ENCODE data around the gene THOC7.

Gene THOC7

GRCh38 chr3:63878394-63879060 lies 14.9 kb upstream of the THOC7 start:
- DNase-seq (ENCODE audit: low read depth): no peak

GRCh38 chr3:63877737-63878393 lies 14.3 kb upstream of the THOC7 start:
- no peak for DNase-seq (ENCODE audit: low read depth)

DNA sequence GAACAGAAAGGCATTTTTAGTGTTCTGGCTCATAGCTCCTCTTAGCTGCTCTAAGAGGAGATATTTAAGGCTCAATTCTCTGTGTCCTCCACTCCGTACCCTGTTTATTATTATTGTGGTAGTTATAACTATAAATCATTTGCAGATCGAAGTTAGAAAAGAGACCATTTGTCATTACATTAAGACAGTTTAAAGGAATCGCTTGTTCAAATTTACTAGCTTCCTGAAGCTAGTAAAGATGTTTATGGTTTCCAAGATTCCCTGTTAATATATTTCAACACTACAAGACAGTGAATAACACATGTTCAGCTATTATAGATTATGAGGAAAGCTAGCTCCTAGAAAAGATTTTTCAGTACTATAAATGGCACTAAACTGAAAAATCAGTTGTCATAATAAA lies 12.7 kb upstream of the THOC7 start:
- DNase-seq (ENCODE audit: low read depth): no peak

- DNase-seq (ENCODE audit: low read depth): no peak
These were observed 11.9 kb upstream of the THOC7 start for GRCh38 chr3:63875510-63875909.

DNA sequence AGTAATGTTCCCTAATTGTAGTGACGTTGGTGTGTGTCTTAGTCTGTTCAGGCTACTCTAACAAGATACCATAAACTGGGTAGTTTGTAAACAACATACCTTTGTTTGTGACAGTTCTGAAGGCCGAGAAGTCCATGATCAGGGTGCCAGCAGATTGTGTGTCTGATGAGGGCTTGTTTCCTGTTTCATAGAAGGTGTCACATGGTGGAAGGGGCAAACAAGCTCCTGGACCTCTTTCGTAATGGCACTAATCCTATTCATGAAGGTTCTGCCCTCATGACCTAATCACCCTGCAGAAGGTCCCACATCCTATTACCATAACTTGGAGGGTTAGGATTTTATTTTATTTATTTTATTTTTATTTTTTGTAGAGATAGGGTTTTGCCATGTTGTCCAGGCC lies 11.2 kb upstream of the THOC7 start:
- DNase-seq (ENCODE audit: low read depth): no peak

- no peak for DNase-seq (ENCODE audit: low read depth)
These were observed 8.7 kb upstream of the THOC7 start for GRCh38 chr3:63872135-63872924.

DNA sequence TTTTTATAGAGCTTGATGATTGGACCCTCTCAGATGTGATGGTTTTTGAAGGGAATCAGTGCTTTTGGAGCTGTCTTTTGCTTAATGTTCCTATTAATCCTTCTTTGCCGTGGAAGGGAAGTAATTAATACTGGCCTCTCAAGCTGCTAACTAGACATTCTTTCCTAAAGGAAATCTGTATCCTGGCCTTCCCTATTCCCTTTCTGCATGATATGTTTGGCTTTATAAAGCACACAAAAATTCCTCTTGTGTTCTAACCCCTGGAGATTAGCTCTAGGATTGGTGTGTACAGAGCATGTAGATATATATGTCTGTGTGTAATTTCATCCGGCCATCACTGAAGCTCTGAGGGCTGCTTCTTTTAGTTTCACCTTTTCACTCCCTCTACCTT lies 7.0 kb upstream of the THOC7 start:
- no peak for DNase-seq (ENCODE audit: low read depth)

GRCh38 chr3:63869940-63870614 lies 6.5 kb upstream of the THOC7 start:
- DNase-seq (ENCODE audit: low read depth): no peak

GRCh38 chr3:63867225-63867624 lies 3.6 kb upstream of the THOC7 start:
- DNase-seq (ENCODE audit: low read depth): no peak

GRCh38 chr3:63864965-63865327 lies 1.3 kb upstream of the THOC7 start:
- DNase-seq (ENCODE audit: low read depth): no peak

- DNase-seq (ENCODE audit: low read depth): peak; percentile 26
These were observed 681 bp upstream of the THOC7 start for GRCh38 chr3:63864008-63864964.

DNA sequence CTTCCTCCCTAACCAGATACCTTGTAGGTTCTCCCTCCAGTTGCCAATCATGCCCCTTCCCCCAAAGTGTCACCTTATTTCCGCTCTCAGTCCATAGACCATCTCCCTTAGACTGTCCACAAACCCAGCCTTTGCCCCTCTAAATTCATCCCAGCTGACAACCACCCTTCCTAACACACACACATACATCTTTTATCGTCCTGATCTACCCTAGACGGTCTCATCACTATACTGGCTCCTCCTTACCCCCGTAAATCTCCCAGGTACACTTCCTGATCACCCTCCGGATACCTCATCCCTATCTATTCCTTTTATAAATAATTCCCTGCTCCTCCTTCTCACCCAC lies 828 bp downstream of the THOC7 start:
- DNase-seq (ENCODE audit: low read depth): no peak

- DNase-seq (ENCODE audit: low read depth): no peak
These were observed 2.3 kb downstream of the THOC7 start for GRCh38 chr3:63861306-63861705.

DNA sequence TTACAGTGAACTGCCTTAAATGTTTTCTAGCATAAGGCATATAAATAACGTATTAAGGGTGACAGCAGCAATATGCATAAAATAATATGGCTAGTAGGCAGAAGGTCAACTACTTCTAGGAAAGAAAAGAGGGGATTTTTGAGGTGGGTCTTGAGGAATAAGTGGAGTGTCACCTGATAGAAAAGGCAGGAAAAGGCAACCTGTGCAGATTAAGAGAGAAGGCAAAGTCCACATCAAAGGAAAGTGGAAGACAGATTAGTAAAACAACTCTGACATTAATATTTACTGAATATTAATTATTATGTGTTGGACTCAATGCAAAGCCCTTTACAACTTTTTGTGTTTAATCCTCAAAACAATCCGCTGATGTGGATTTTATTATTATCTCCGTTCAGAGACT lies 2.8 kb downstream of the THOC7 start:
- DNase-seq (ENCODE audit: low read depth): no peak

DNA sequence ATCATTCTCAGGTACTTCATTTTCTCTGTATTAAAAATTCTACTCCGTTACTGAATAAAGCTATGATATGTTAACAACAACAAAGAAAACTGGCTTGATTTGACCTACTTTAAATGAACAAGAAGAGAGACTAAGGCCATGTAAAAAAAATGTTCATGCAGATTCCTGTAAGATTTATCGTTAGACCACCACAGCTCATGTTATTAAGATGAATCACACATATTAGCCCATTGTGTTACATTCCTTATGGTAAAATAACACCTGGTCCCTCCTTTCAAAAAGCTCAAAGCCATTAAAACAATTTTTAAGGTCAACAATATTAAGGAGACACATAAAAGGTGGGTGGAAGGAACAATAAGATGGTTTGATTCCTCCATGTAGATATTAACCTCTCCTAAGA lies 6.3 kb downstream of the THOC7 start:
- DNase-seq (ENCODE audit: low read depth): no peak

DNA sequence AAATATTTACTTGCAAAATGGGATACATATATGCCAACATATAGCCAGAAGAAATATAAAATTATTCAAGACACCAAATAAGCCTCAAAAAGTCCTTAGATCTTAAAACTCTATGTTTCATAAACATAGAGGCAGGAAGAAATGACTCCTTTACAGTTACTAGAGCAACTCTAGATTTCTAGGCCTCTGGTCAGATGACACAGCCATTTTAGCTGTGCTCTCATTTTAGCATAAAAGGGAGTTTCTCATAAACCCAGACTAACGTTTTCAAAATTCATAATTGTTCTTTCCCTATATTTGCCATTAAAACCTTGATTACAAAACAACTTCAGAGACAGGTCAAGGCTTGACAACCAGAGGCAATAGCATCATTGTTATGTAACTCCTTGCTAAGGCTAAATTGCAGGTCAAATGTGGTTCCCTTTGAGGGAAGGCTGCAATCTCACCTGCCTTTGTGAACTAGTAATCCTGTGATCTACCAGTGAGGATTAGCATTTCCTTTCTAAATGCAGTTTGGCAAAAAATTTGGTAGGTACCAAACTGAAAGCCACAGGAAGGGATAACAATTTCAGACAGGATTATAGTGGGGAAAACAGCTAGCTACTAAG lies 8.2 kb downstream of the THOC7 start:
- no peak for DNase-seq (ENCODE audit: low read depth)

GRCh38 chr3:63853106-63853505 lies 10.5 kb downstream of the THOC7 start:
- no peak for DNase-seq (ENCODE audit: low read depth)

GRCh38 chr3:63851287-63851686 lies 12.3 kb downstream of the THOC7 start:
- no peak for DNase-seq (ENCODE audit: low read depth)

GRCh38 chr3:63849175-63849574 lies 14.4 kb downstream of the THOC7 start:
- DNase-seq (ENCODE audit: low read depth): no peak

- no peak for DNase-seq (ENCODE audit: low read depth)
These were observed 15.7 kb downstream of the THOC7 start for GRCh38 chr3:63847718-63848450.

DNA sequence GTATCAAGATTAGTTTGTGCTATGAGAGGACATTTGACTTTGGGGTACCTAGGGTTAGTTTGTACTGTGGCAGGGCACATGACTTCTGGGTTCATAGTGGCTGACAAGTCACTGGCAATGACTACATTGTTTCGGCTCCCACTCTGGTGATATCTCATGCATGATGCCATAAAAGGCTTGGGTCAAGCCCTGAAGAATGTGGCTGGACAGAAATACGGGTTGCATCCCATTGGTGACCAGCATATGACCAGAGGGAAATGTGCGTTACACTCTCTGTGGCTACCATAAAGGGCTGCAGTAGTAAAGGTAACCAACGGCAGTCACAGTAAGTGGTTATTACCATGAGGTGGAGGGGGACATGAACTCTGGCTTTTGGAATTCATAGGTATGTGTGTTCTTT lies 18.4 kb downstream of the THOC7 start:
- no peak for DNase-seq (ENCODE audit: low read depth)

Measured in stimulated activated CD8-positive, alpha-beta memory T cell treated with anti-CD3 and anti-CD28 coated beads, Interleukin-15, amount 100 ng/mL, for 24 hours (primary cell).